Fibroblast of villous mesenchyme (primary cell): ENCODE results near the gene MRPL49. TPM values are rescaled to one million over a fixed set of nuclear protein-coding genes. Genes with fewer than 3 reads are reported as not detected.

Experiments
- DNase-seq: peaks from one replicate; pipeline ENCODE4 v3.0.0-alpha.2; 2010; ENCODE audit warnings: low read depth
- H3K4me3 ChIP-seq: 2 replicates; pipeline ENCODE4 v1.5.1; 2011; ENCODE audit warnings: low read depth, mild to moderate bottlenecking, low read length
- total RNA-seq: library from RNA; depleted of rRNA; stranded (reverse); fragments of >200 nt; gene quantifications from 2 replicates; pipeline ENCODE4 v1.2.3, GENCODE V29; 2012
- TF ChIP-seq, protein P1 (sequence below): IDR thresholded peaks from 2 replicates; pipeline ENCODE4 v1.5.1; 2012; ENCODE audit warnings: low read depth, mild to moderate bottlenecking, low read length; ENCODE audit not compliant: insufficient read depth

The MRPL49 gene
- total RNA-seq, 1 donor, result 54.4 TPM

- TF ChIP-seq, protein P1, sequence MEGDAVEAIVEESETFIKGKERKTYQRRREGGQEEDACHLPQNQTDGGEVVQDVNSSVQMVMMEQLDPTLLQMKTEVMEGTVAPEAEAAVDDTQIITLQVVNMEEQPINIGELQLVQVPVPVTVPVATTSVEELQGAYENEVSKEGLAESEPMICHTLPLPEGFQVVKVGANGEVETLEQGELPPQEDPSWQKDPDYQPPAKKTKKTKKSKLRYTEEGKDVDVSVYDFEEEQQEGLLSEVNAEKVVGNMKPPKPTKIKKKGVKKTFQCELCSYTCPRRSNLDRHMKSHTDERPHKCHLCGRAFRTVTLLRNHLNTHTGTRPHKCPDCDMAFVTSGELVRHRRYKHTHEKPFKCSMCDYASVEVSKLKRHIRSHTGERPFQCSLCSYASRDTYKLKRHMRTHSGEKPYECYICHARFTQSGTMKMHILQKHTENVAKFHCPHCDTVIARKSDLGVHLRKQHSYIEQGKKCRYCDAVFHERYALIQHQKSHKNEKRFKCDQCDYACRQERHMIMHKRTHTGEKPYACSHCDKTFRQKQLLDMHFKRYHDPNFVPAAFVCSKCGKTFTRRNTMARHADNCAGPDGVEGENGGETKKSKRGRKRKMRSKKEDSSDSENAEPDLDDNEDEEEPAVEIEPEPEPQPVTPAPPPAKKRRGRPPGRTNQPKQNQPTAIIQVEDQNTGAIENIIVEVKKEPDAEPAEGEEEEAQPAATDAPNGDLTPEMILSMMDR, result no peak
- H3K4me3 ChIP-seq, result peak overlapping the region; percentile 69
- DNase-seq, result peak; percentile 28
These were observed 8.8 kb upstream of the MRPL49 start for GRCh38 chr11:65113361-65113756.

DNA sequence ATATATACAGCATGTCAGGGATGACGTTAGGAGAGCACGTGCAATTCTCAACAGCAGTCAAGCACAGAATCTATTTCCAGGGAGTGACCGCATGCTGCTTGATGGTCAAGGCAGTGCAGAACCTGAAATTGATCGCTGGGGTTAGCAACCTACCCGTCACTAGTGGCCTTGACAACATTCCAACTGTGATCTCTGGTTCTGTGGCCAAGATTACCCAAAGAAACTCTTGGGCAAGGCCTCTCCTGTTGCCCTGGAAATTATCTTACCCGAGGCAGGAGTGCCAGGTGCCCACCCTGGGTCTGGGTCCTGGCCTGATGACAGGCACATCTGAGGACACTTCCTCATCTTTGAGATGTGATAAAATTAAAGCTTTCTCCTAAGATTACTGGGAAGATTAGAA is 8.3 kb upstream of the MRPL49 start:
- H3K4me3 ChIP-seq, result no peak overlapping the region
- DNase-seq, result no peak
- TF ChIP-seq, protein P1, result no peak

GRCh38 chr11:65114538-65115171 is 7.5 kb upstream of the MRPL49 start:
- no peak for DNase-seq
- TF ChIP-seq, protein P1, result no peak
- no peak overlapping the region for H3K4me3 ChIP-seq

DNA sequence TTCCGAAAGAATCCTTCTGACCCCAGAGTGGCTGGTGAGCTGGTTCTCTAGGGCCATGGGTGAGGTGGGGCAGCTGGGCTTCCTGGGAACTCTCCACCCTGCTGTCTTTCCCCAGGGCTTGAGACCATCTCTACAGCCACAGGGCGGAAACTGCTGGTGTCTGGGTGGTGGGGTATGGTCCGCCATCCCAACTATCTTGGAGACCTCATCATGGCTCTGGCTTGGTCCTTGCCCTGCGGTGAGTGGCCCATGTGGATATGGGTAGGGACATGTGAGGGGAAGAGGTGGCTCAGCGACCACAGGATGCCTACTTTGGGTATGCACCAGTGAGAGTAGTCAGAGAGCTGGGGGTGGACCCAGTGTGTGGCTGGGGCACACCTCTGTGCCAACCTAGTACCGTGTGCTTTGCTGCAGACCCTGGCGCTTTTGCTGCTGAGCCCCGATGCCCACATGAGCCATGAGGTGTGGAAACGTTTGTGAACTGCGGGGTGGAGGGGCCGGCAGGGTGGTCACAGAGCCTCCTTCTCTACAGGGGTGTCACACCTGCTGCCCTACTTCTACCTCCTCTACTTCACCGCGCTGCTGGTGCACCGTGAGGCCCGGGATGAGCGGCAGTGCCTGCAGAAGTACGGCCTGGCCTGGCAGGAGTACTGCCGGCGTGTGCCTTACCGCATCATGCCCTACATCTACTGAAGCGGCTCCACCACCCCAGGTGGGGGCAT is 6.6 kb upstream of the MRPL49 start:
- TF ChIP-seq, protein P1, result no peak
- DNase-seq, result no peak
- H3K4me3 ChIP-seq, result no peak overlapping the region

DNA sequence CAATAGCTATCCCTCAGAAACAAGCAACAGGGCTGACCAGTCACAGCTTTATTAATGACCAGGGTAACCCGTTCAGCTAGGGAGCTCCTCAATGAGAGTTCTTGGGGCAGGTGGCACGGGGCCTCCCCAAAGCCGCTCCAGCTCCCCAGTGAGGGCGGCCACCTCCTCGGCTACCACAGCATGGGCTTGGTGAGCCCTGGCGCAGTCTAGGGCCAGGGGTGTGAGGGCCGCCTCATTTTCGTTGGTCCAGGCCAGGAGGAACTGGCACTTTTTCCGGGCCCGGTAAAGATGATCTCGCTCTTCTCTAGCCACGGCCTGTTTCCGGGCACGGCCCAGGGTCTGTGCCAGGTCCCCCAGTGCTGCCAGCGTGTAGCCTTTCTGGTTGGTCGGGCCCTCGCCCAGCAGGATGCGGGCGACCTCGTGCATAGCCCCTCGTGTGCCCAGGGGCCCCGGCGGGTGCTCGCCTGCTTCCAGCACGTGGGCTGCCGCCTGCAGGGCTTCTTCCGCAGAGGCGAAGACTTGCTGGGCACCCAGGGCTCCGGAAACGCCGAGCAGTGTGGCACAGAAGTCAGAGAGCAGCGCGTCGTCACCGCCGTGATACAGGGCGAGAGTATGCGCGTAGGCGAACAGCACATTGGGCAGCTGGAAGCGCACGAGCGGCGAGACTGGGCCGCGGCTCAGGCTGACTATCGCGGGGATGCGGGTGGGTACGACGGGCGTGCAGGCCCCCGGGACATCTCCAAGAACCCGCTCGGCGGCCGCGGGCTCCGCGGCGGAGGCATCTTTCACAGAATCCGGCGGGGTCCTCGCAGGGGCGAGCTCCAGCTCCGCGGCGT is 5.5 kb upstream of the MRPL49 start:
- DNase-seq, result peak; percentile 48
- peak overlapping the region; percentile 94 for H3K4me3 ChIP-seq
- TF ChIP-seq, protein P1, result no peak

GRCh38 chr11:65117206-65118096 is 4.7 kb upstream of the MRPL49 start, which contains the start of gene ZNHIT2:
Gene ZNHIT2, minus strand, starts transcription at chr11:65117701. Its CDS starts 48 bp downstream, at chr11:65117653.
- peak; percentile 99 for DNase-seq
- TF ChIP-seq, protein P1, result peak; percentile 90
- H3K4me3 ChIP-seq, result peak within 1 kb of the TSS; percentile 94
